Measurements from ENCODE around the gene HBS1L. TPM values are rescaled to one million over a fixed set of nuclear protein-coding genes. Genes with fewer than 3 reads are reported as not detected.

HBS1L gene
- total RNA-seq, 1 experiment from 2014 or later = 95.4 TPM

DNA sequence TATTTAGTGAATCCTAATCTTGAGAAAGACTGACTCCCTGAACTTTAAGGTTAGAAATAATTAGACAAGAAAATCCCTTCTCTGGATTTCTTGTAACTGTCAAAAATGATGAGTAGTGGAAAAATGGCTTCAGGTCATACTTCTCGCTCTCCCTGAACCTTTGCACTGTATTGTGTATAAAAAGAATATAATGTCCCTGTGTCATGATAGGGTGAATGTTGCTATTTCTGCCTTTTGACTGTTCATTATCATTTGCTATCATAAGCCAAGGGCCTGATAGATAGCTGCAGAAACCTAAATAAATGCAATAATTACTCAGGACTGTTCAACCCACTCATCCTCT is 144.1 kb downstream of the HBS1L start:
- Mint-ChIP-seq H3K27ac (no peak overlapping the region), H3K27me3 (ENCODE audit: low read depth) (no peaks in the 10 kb centered on the region), H3K4me1 (no peaks in the 10 kb centered on the region), H3K4me3 (no peak overlapping the region), H3K9me3 (peaks cover 7% of the 10 kb centered on the region; the same call in 1 of the 2 replicates), H3K36me3 (no peaks in the 10 kb centered on the region)
- ChIA-PET CTCF (no interaction called here), POLR2A (no interaction called here)
- TF ChIP-seq SMAD3 (CRISPR knock-in tag; IDR thresholded peaks at IDR 0.05; ENCODE audit: borderline replicate concordance) (no peak), ELF4 (CRISPR knock-in tag; IDR thresholded peaks at IDR 0.05; ENCODE audit: low read depth) (no peak)
- no peak for ATAC-seq
- no peak for DNase-seq (ENCODE audit: low spot score)

Small RNA genes within 50 kb of the gene (microRNA-seq; reads per million reads assigned to microRNA genes)
- 2.4 reads per million for gene MIR3662 (ENCODE audit: borderline number of aligned reads)

Other genes with a start within 250 kb of the HBS1L start
- gene ALDH8A1, start 104.7 kb downstream of the HBS1L start, total RNA-seq (2021) = 0.17 to 0.46 TPM (median 0.23 TPM) in 3 replicates
- 4.3 to 6.1 TPM (median 5.1 TPM) in 3 replicates for gene MYB, start 126.5 kb upstream of the HBS1L start, total RNA-seq (2021)

Measured in WTC11 (cell line).